Articular chondrocyte of knee joint (primary cell): ENCODE results near the gene CHN1. TPM values are rescaled to one million over a fixed set of nuclear protein-coding genes. Genes with fewer than 3 reads are reported as not detected.

Experiments used
- small RNA-seq: library from RNA; depleted of rRNA; stranded (forward); fragments of <200 nt; gene quantifications from one replicate; pipeline ENCODE3, GENCODE V24; 2012
- total RNA-seq: library from RNA; depleted of rRNA; stranded (reverse); fragments of >200 nt; gene quantifications from 2 replicates; pipeline ENCODE4 v1.2.3, GENCODE V29; 2012

The CHN1 gene
- 4.7 and 11.5 TPM in 2 replicates for total RNA-seq

GRCh38 chr2:175004980-175005732 is at the start of gene CHN1:
CHN1 (minus strand) TSS chr2:175005381; CDS start chr2:175004912, 469 bp downstream.

GRCh38 chr2:174764280-174765255 is 240.6 kb downstream of the CHN1 start, which contains the start of gene CHRNA1:
CHRNA1 (minus strand) TSS chr2:174764472; CDS start chr2:174764394, 78 bp downstream.

Small RNA genes lying within 50 kb of the gene (small RNA-seq; reads per million reads assigned to genes)
- gene RNU6-1290P (not detected), gene RNU6-763P (not detected)

Other genes with a start within 250 kb of the CHN1 start
- gene CHRNA1, start 240.9 kb downstream of the CHN1 start, total RNA-seq = under 0.01 TPM in 1 of 2 replicates, not detected in the other
- gene ATF2, start 162.8 kb upstream of the CHN1 start, total RNA-seq = 75.7 and 84.1 TPM in 2 replicates
- gene ATP5MC3, start 176.3 kb upstream of the CHN1 start, total RNA-seq = 136 and 162 TPM in 2 replicates